Gastrocnemius medialis (tissue), 4 donors: ENCODE results near the gene CDC42EP3. TPM values are rescaled to one million over a fixed set of nuclear protein-coding genes. Genes with fewer than 3 reads are reported as not detected.

Experiments
- ATAC-seq, 2 donors: fragments of 150-250 bp; one replicate each; pipeline ENCODE4 v1.9.1; 2016
- DNase-seq, 2 donors: peaks; one replicate each; pipeline ENCODE4 v3.0.0-alpha.2; 2019
- H3K27ac ChIP-seq, 4 donors: fragments of 200-600 bp; sonication (generic); 1 replicate in 1 of 4; 2 replicates in 3 of 4; pipeline ENCODE4 v1.5.1; 2016 to 2018; ENCODE audit warnings: mild to moderate bottlenecking in 2 of 4, moderate library complexity in 1 of 4
- H3K27me3 ChIP-seq, 3 donors: fragments of 200-600 bp; sonication (generic) in 2 of 3; 1 replicate in 1 of 3; 2 replicates in 2 of 3; pipeline versions ENCODE4 v1.5.1 to v1.6.0; 2016 to 2019; ENCODE audit warnings: mild to moderate bottlenecking in 1 of 3, moderate library complexity in 1 of 3
- H3K36me3 ChIP-seq, 2 donors: fragments of 200-600 bp; sonication (generic) in 1 of 2; one replicate each; pipeline ENCODE4 v1.5.1; 2017 to 2018
- H3K4me1 ChIP-seq, 2 donors: fragments of 200-600 bp; sonication (generic) in 1 of 2; one replicate each; pipeline ENCODE4 v1.5.1; 2016 to 2017; ENCODE audit warnings: mild to moderate bottlenecking in 2 of 2
- H3K4me3 ChIP-seq, 4 donors: fragments of 200-600 bp; sonication (generic) in 3 of 4; 1 replicate in 1 of 4; 2 replicates in 3 of 4; pipeline ENCODE4 v1.5.1; 2016 to 2019; ENCODE audit warnings: mild to moderate bottlenecking in 2 of 4
- H3K9me3 ChIP-seq, 3 donors: fragments of 200-600 bp; sonication (generic) in 2 of 3; 1 replicate in 1 of 3; 2 replicates in 2 of 3; pipeline ENCODE4 v1.5.1; 2016 to 2019
- POLR2A ChIP-seq, 2 donors: fragments of 450-650 bp; IDR thresholded peaks; one replicate each; pipeline ENCODE4 v1.6.1; 2017; ENCODE audit warnings: antibody characterized with exemption in 2 of 2, mild to moderate bottlenecking in 2 of 2, moderate library complexity in 2 of 2
- in situ Hi-C, 4 donors: fragments of 200-750 bp; cut with MboI; loops; one replicate each; pipeline versions ENCODE4 v1.15.0 to v1.8.0; 2017; ENCODE audit warnings: low sequenced_read_pairs in 4 of 4
- intact Hi-C: fragments of 100-400 bp; cut with DNase I; formaldehyde crosslinking; loops from one replicate; pipeline ENCODE4 v1.15.1; 2023; ENCODE audit warnings: low total_unique reads
- total RNA-seq, 4 donors: library from RNA; depleted of rRNA; stranded (reverse); fragments of >200 nt; gene quantifications; one replicate each; pipeline versions ENCODE4 v1.1.0 to v1.2.3, GENCODE V29; 2016
- TF ChIP-seq, protein P1 (sequence below), 5 experiments: fragments of 450-650 bp in 3 of 5; fragments of 200-600 bp in 2 of 5; sonication (generic) in 2 of 5; IDR thresholded peaks in 4 of 5; conservative IDR thresholded peaks in 1 of 5; 1 replicate in 4 of 5; 2 replicates in 1 of 5; pipeline ENCODE4 v1.5.1; 2016 to 2019; ENCODE audit warnings: antibody characterized with exemption in 5 of 5, mild to moderate bottlenecking in 3 of 5, moderate library complexity in 3 of 5

CDC42EP3 gene
- total RNA-seq, 4 donors from 2014 or later, result 20.0 to 90.6 (median 57.2) TPM

GRCh38 chr2:37713258-37713700, 41.8 kb upstream of the CDC42EP3 start:
- Histone ChIP-seq H3K4me3 (no peak overlapping the region), H3K27ac (no peak overlapping the region), H3K27me3 (no peaks in the 10 kb centered on the region), H3K36me3 (no peaks in the 10 kb centered on the region), H3K4me1 (peaks cover 0 to under 1% of the 10 kb centered on the region in 2 donors), H3K9me3 (no peaks in the 10 kb centered on the region)
- TF ChIP-seq, protein P1, sequence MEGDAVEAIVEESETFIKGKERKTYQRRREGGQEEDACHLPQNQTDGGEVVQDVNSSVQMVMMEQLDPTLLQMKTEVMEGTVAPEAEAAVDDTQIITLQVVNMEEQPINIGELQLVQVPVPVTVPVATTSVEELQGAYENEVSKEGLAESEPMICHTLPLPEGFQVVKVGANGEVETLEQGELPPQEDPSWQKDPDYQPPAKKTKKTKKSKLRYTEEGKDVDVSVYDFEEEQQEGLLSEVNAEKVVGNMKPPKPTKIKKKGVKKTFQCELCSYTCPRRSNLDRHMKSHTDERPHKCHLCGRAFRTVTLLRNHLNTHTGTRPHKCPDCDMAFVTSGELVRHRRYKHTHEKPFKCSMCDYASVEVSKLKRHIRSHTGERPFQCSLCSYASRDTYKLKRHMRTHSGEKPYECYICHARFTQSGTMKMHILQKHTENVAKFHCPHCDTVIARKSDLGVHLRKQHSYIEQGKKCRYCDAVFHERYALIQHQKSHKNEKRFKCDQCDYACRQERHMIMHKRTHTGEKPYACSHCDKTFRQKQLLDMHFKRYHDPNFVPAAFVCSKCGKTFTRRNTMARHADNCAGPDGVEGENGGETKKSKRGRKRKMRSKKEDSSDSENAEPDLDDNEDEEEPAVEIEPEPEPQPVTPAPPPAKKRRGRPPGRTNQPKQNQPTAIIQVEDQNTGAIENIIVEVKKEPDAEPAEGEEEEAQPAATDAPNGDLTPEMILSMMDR (IDR thresholded peaks at IDR 0.05 in 4 of 5, conservative IDR thresholded peaks at IDR 0.05 in 1 of 5), result no peak
- no peak for TF ChIP-seq POLR2A (IDR thresholded peaks at IDR 0.05)
- in situ Hi-C loops, result no loop called here
- intact Hi-C loops, result no loop called here
- ATAC-seq, result no peak
- DNase-seq, result no peak

DNA sequence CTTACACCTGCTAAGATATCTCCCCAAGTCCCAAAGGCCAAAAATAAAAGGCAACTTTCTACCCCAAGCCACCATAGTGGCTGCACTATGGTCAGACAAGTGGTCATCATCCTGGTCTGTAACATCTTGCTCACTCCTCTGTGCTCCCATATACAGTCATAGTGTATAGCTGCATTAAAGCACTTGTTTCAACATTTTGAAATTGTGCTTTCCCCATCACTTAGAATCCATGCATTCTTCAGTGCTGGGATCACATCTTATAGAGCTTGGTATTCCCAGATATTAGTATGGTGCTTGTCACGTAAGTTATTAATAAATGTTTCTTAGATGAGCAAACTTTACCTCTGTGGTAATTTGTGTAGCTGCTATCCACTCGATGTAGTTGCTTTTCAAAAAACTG, 40.4 kb upstream of the CDC42EP3 start:
- peaks cover 0 to 3% of the 10 kb centered on the region in 2 donors for H3K4me1 ChIP-seq
- H3K9me3 ChIP-seq, result no peaks in the 10 kb centered on the region
- DNase-seq (no peak), ATAC-seq (no peak)
- no peaks in the 10 kb centered on the region for H3K27me3 ChIP-seq
- intact Hi-C loops, result no loop called here
- in situ Hi-C loops, result no loop called here
- H3K27ac ChIP-seq, result no peak overlapping the region
- no peak overlapping the region for H3K4me3 ChIP-seq
- no peak for TF ChIP-seq POLR2A (IDR thresholded peaks at IDR 0.05)
- TF ChIP-seq, protein P1 (IDR thresholded peaks at IDR 0.05 in 4 of 5, conservative IDR thresholded peaks at IDR 0.05 in 1 of 5), result no peak
- H3K36me3 ChIP-seq, result no peaks in the 10 kb centered on the region

DNA sequence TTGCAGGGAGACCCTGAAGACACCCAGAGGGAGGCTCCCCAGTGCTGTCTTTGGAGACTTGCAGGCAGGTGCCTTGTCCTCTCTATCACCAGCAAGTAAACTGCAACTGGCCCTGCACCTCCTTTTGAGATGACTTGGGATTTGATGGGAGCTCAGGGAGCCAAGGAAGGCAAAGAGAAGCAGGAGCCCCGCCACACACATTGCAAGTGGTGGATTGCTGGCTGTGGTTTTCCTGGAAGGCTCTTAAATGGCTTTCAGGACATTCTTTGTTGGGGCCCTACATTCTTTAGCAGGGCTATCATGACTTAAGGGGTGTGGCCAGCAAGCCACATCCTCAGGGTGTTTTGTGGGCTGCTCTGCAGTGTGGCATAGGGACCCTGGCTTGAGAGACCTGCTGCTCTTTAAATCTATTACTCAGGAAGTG, 39.9 kb upstream of the CDC42EP3 start:
- H3K27ac ChIP-seq, result no peak overlapping the region
- in situ Hi-C loops, result no loop called here
- H3K4me3 ChIP-seq, result no peak overlapping the region
- ATAC-seq (no peak), DNase-seq (no peak)
- no peaks in the 10 kb centered on the region for H3K36me3 ChIP-seq
- no peaks in the 10 kb centered on the region for H3K9me3 ChIP-seq
- intact Hi-C loops, result no loop called here
- H3K27me3 ChIP-seq, result no peaks in the 10 kb centered on the region
- peaks cover 0 to 3% of the 10 kb centered on the region in 2 donors for H3K4me1 ChIP-seq
- TF ChIP-seq, protein P1 (IDR thresholded peaks at IDR 0.05 in 4 of 5, conservative IDR thresholded peaks at IDR 0.05 in 1 of 5), result no peak
- no peak for TF ChIP-seq POLR2A (IDR thresholded peaks at IDR 0.05)

DNA sequence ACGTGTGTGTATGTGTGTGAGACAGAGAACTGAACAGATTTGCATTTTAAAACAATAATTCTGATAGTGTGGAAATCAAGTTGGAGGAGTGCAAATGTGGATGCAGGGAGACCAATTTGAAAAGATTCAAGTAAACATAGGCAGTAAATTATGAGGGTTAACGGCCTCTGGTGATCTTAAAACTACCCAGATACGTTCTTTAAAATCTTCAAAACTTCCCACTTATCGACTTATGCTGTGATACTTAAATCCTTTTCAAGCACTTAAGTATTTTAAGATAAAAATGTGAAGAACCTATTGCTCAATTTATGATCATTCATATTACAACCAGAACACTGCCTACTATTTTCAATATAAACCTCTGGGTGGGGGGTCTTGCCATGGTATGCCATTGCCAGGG, 37.7 kb upstream of the CDC42EP3 start:
- intact Hi-C loops (no loop called here), in situ Hi-C loops (no loop called here)
- Histone ChIP-seq H3K36me3 (no peaks in the 10 kb centered on the region), H3K9me3 (no peaks in the 10 kb centered on the region), H3K27ac (no peak overlapping the region), H3K4me1 (peaks cover 0 to 3% of the 10 kb centered on the region in 2 donors), H3K4me3 (no peak overlapping the region), H3K27me3 (no peaks in the 10 kb centered on the region)
- TF ChIP-seq, protein P1 (IDR thresholded peaks at IDR 0.05 in 4 of 5, conservative IDR thresholded peaks at IDR 0.05 in 1 of 5), result no peak
- no peak for TF ChIP-seq POLR2A (IDR thresholded peaks at IDR 0.05)
- ATAC-seq, result no peak
- DNase-seq, result no peak

DNA sequence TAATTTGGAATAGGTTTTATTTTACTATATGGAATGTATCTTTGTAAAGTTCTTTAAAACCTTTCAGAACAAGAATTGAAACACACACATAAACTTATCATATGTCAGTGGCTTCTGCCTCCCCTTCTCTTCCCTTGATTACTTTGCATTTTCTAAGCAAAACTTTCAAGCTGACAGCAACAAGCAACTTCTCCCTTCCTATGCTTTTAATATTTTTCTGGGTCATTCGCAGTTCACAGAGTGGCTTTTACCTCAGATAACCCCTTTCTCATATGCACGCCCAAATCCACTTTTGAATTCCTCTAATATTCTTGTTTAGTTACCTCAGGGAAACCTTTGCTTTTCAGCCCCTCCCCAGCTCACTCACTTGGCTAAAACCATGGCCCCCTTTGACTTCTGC, 36.7 kb upstream of the CDC42EP3 start:
- no peaks in the 10 kb centered on the region for H3K27me3 ChIP-seq
- H3K4me3 ChIP-seq, result no peak overlapping the region
- TF ChIP-seq POLR2A (IDR thresholded peaks at IDR 0.05), result no peak
- TF ChIP-seq, protein P1 (IDR thresholded peaks at IDR 0.05 in 4 of 5, conservative IDR thresholded peaks at IDR 0.05 in 1 of 5), result no peak
- DNase-seq (no peak), ATAC-seq (no peak)
- in situ Hi-C loops, result no loop called here
- H3K36me3 ChIP-seq, result no peaks in the 10 kb centered on the region
- intact Hi-C loops, result no loop called here
- H3K27ac ChIP-seq, result no peak overlapping the region
- no peaks in the 10 kb centered on the region for H3K9me3 ChIP-seq
- H3K4me1 ChIP-seq, result peaks cover 0 to 3% of the 10 kb centered on the region in 2 donors
